Endothelial cell of umbilical vein (primary cell): ENCODE measurements around the gene PCDHGA4.

Experiments
- CTCF ChIP-seq, 2 donors: IDR thresholded peaks; 1 replicate in 1 of 2; 2 replicates in 1 of 2; pipeline ENCODE4 v1.5.1; 2011; ENCODE audit warnings: low read length in 2 of 2, mild to moderate bottlenecking in 2 of 2, moderate library complexity in 2 of 2, control low read depth in 1 of 2, inconsistent platforms in 1 of 2, low read depth in 1 of 2; ENCODE audit not compliant: insufficient read depth in 1 of 2; ENCODE audit errors: extremely low read depth in 1 of 2
- EZH2 ChIP-seq: IDR thresholded peaks from 2 replicates; pipeline ENCODE4 v1.6.1; 2012; ENCODE audit warnings: borderline replicate concordance, low read depth, mild to moderate bottlenecking, moderate library complexity, low read length, inconsistent platforms; ENCODE audit not compliant: severe bottlenecking
- GATA2 ChIP-seq: IDR thresholded peaks from 2 replicates; pipeline ENCODE4 v1.7.0; 2011; ENCODE audit warnings: low read depth, mild to moderate bottlenecking, moderate library complexity, mixed read lengths, low read length; ENCODE audit not compliant: insufficient read length, insufficient read depth
- MAX ChIP-seq: IDR thresholded peaks from 2 replicates; pipeline ENCODE4 v1.6.1; 2011; ENCODE audit not compliant: insufficient read depth, insufficient read length
- MYC ChIP-seq: IDR thresholded peaks from one replicate; pipeline ENCODE4 v1.6.1; 2011; ENCODE audit warnings: mild to moderate bottlenecking, low read depth, low read length
- POLR2A ChIP-seq: IDR thresholded peaks from 2 replicates; pipeline ENCODE4 v1.6.1; 2012; ENCODE audit warnings: low read depth, mild to moderate bottlenecking, control low read depth, low read length
- POLR2AphosphoS5 ChIP-seq: IDR thresholded peaks from 2 replicates; pipeline ENCODE4 v1.6.1; 2012; ENCODE audit warnings: low read depth, mild to moderate bottlenecking, control low read depth, low read length, moderate library complexity; ENCODE audit not compliant: insufficient read depth

- TF ChIP-seq CTCF (IDR thresholded peaks at IDR 0.05; ENCODE audit: extremely low read depth in 1 of 2, insufficient read depth in 1 of 2, low read depth in 1 of 2, low read length in 2 of 2) (no peak), MAX (no peak), MYC (no peak), EZH2 (no peak), POLR2AphosphoS5 (no peak), POLR2A (no peak), GATA2 (no peak)
Observed at GRCh38 chr5:141389153-141390042, 34.6 kb downstream of the PCDHGA4 start.
